Measurements from ENCODE around the gene SPATA32.

GRCh38 chr17:45257115-45257514 lies 4.8 kb downstream of the SPATA32 start:
- TF ChIP-seq POLR2A (IDR thresholded peaks at IDR 0.05; ENCODE audit: low read length) (no peak), GATA1 (IDR thresholded peaks at IDR 0.05; ENCODE audit: low read depth, low read length) (no peak)

All from erythroblast (primary cell).